Neural cell (in vitro differentiated cells): Measurements from ENCODE around the gene KLHL30.

ENCODE experiments used
- CTCF ChIP-seq: fragments of 450-650 bp; IDR thresholded peaks from 2 replicates; pipeline ENCODE4 v1.5.1; 2014; ENCODE audit warnings: antibody characterized with exemption, mild to moderate bottlenecking, moderate library complexity; ENCODE audit not compliant: poor library complexity, severe bottlenecking
- EZH2 ChIP-seq: fragments of 200-600, 300-800 bp; shearing (Covaris generic), sonication (generic); IDR thresholded peaks from 2 replicates; pipeline ENCODE4 v1.6.1; 2014; ENCODE audit warnings: antibody characterized with exemption, low read length, borderline replicate concordance, mild to moderate bottlenecking; ENCODE audit not compliant: insufficient read depth, poor library complexity, severe bottlenecking
- POLR2AphosphoS5 ChIP-seq: IDR thresholded peaks from 2 replicates; pipeline ENCODE4 v1.6.1; 2012
- RAD21 ChIP-seq: fragments of 450-650 bp; conservative IDR thresholded peaks from 2 replicates; pipeline ENCODE4 v1.6.1; 2014; ENCODE audit warnings: antibody characterized with exemption, mild to moderate bottlenecking, moderate library complexity
- REST ChIP-seq: IDR thresholded peaks from 2 replicates; pipeline ENCODE4 v1.6.1; 2012; ENCODE audit warnings: borderline replicate concordance
- SMC3 ChIP-seq: fragments of 450-650 bp; conservative IDR thresholded peaks from 2 replicates; pipeline ENCODE4 v1.6.1; 2014; ENCODE audit warnings: antibody characterized with exemption, mild to moderate bottlenecking, moderate library complexity; ENCODE audit not compliant: poor library complexity
- TAF1 ChIP-seq: IDR thresholded peaks from 2 replicates; pipeline ENCODE4 v1.6.1; 2012; ENCODE audit warnings: low read depth

- TF ChIP-seq CTCF (no peak), REST (no peak), RAD21 (no peak), EZH2 (no peak), TAF1 (no peak), POLR2AphosphoS5 (no peak), SMC3 (no peak)
Observed at GRCh38 chr2:238103465-238104225, 34.8 kb upstream of the KLHL30 start.
